Muscle of arm (tissue), 12 donors: ENCODE data around the gene FSHB. TPM values are rescaled to one million over a fixed set of nuclear protein-coding genes. Genes with fewer than 3 reads are reported as not detected.
"Not testable (repeated sequence)": the region's sequence is repeated elsewhere in the genome, so short reads cannot be mapped to it uniquely, and the experiment has no call there.

Experiments
- DNase-seq: peaks from one replicate; pipeline ENCODE4 v3.0.0-alpha.2; 2013
- polyA plus RNA-seq, 12 donors: library from polyadenylated mRNA; unstranded; fragments of 120-200 nt; gene quantifications; one replicate each; pipeline ENCODE4 v1.2.1, GENCODE V29; 2013; ENCODE audit not compliant: insufficient read length in 12 of 12

The FSHB gene
- polyA plus RNA-seq, 12 donors = not detected

GRCh38 chr11:30261821-30262220 is 31.0 kb downstream of the FSHB start:
- no peak for DNase-seq

- not testable (repeated sequence) for DNase-seq
These were observed 37.8 kb downstream of the FSHB start for GRCh38 chr11:30268638-30269037.

DNA sequence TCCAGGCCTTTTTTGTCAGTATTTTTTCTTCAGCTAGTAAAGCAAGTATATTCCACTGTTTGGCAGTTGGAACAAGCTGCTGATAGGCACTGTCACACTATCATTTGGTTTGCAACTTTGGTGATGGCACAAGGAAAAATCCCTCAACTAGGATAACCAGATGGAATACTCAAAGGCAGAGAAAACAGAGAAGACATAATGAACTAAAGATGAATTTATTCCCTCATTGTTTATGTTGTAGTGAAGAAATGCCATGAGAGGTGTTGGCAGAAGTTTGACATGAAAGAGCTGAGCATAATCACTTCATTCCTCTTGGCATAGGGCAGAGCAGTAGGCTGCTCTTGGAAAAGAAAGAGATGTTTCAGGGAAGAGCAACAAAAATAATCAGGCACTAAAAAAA is 39.9 kb downstream of the FSHB start:
- DNase-seq = no peak

DNA sequence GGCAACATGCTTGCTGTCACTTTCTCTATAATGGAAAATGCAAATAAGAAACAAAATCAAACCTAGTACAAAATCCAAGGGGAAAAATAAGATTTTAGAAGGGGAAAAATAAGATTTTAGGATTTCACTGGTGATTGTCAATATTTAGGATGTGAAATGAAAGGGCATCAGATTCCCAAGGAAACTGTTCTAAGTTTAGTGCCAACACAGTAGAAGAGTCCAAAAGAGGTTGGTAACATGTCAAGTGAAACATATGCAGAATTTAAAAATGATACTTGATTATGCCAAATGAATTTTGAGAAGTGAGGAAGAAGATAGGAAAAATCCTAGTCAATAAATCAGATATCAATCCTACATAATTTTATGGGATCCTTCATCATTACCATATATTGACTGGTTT is 46.4 kb downstream of the FSHB start:
- no peak for DNase-seq

DNA sequence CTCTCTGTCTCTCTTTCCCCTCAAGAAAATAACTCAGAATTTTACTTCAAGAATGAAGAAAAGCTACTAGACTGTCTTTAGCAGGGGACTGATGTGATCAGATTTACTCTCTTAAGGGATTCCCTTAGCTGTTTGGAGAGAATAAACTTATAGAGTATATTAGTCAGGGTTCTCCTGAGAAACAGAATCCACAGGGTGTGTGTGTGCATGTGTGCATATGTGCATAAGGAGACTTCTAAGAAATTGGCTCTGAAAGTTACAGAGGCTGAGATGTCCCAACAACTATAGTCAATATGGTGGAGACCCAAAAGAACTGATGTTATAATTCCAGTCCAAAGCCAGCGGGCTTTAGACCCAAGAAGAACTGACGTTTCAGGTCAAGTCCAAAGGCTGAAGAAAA is 49.0 kb downstream of the FSHB start:
- no peak for DNase-seq

GRCh38 chr11:30281476-30282288 is 50.9 kb downstream of the FSHB start:
- DNase-seq = no peak

DNA sequence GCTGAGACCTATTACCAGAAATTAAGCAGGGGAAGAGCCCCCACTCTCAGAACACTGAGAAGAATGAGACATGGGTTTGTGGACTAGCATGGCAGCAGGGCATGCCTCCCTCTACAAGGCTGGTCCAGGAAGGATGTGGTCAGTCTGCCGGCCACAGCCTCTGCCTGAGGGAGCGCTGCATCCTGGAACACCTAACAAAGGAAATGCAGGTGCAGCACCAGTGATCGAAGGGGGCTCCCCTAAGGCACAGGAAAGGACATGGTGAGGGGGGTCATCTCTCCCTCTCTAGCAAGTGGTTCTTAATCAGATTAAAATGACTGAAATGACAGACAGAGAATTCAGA is 51.4 kb downstream of the FSHB start:
- DNase-seq = no peak

Other genes with a start within 250 kb of the FSHB start
- under 1 TPM in 10 of 12 donors, not detected in 2; 0.11 to 0.54 (median 0.29) TPM for gene KCNA4, start 214.0 kb upstream of the FSHB start, polyA plus RNA-seq
- gene ARL14EP, start 92.1 kb downstream of the FSHB start, polyA plus RNA-seq = 10 to 100 TPM in 11 of 12 donors, not detected in 1; 25.2 to 43.7 (median 40.4) TPM